Kidney (tissue), 14 donors: ENCODE measurements around the gene CFAP251. TPM values are rescaled to one million over a fixed set of nuclear protein-coding genes. Genes with fewer than 3 reads are reported as not detected.

ENCODE experiments used
- DNase-seq, 5 donors: peaks; one replicate each; pipeline ENCODE4 v3.0.0-alpha.2; 2013 to 2020
- FAIRE-seq: peaks from 2 replicates; lab custom pipeline; 2012; peaks lifted over from hg19 to GRCh38; lab: Jason Lieb, UNC
- H3K27ac ChIP-seq, 2 donors: one replicate each; pipeline ENCODE4 v1.7.0; 2013; ENCODE audit warnings: low read depth in 2 of 2, low read length in 2 of 2, inconsistent platforms in 1 of 2
- H3K27me3 ChIP-seq: one replicate; pipeline ENCODE4 v1.7.1; 2013; ENCODE audit warnings: low read length, inconsistent platforms; ENCODE audit not compliant: control insufficient read depth, insufficient read depth
- H3K36me3 ChIP-seq, 3 donors: one replicate each; pipeline versions ENCODE4 v1.7.0 to v1.7.1; 2013; ENCODE audit warnings: low read length in 3 of 3, control low read depth in 1 of 3, inconsistent platforms in 1 of 3; ENCODE audit not compliant: insufficient read depth in 3 of 3, control insufficient read depth in 2 of 3
- H3K4me1 ChIP-seq, 3 donors: one replicate each; pipeline versions ENCODE4 v1.7.0 to v1.7.1; 2013; ENCODE audit warnings: low read length in 3 of 3, inconsistent platforms in 1 of 3, low read depth in 1 of 3; ENCODE audit not compliant: control insufficient read depth in 2 of 3, insufficient read depth in 2 of 3
- H3K4me3 ChIP-seq, 3 donors: one replicate each; pipeline versions ENCODE4 v1.7.0 to v1.8.1; 2013; ENCODE audit warnings: low read length in 3 of 3, control low read depth in 1 of 3, inconsistent platforms in 1 of 3
- H3K9ac ChIP-seq, 3 donors: one replicate each; pipeline versions ENCODE4 v1.7.0 to v1.7.1; 2013; ENCODE audit warnings: low read length in 3 of 3, control low read depth in 1 of 3, inconsistent platforms in 1 of 3
- H3K9me3 ChIP-seq, 3 donors: one replicate each; pipeline versions ENCODE4 v1.7.0 to v1.7.1; 2013; ENCODE audit warnings: low read length in 3 of 3, control low read depth in 1 of 3, inconsistent platforms in 1 of 3; ENCODE audit not compliant: control insufficient read depth in 2 of 3, insufficient read depth in 1 of 3
- intact Hi-C: fragments of 100-400 bp; cut with DNase I; formaldehyde crosslinking; loops from one replicate; pipeline ENCODE4 v1.11.1; 2022
- polyA plus RNA-seq: library from polyadenylated mRNA; stranded (reverse); fragments of 350-450 nt; fragmentation: Illumina TruSeq; extraction: RNeasy Lipid Tissue Mini Kit (QIAGEN cat#74804); gene quantifications from one replicate; pipeline ENCODE4 v1.2.3, GENCODE V29; 2014; ENCODE audit warnings: low read depth, low replicate concordance; ENCODE audit not compliant: insufficient read depth
- total RNA-seq: library from RNA; stranded (reverse); fragmentation: NEBNext Ultra II Directional; extraction: Animal tissue kit (Norgen Biotek cat#: 25700); gene quantifications from one replicate; pipeline ENCODE4 v1.2.1, GENCODE V29; 2021
- TF ChIP-seq, protein P1 (sequence below): IDR thresholded peaks from 3 replicates; pipeline ENCODE4 v1.5.1; 2012; ENCODE audit warnings: mild to moderate bottlenecking, moderate library complexity, borderline replicate concordance; ENCODE audit not compliant: insufficient read depth; ENCODE audit errors: extremely low read depth
- donor health status: control.
- donor health status: control.
- donor health status: control.
- donor health status: control.
- donor health status: control.
- donor health status: DM: yes; HTN: yes; CAD: no.
- donor health status: Normal renal cell carcinoma (clear cell type).

CFAP251 gene
- total and polyA plus RNA-seq, 2 donors from 2014 or later: 2.9 to 10.8 TPM

DNA sequence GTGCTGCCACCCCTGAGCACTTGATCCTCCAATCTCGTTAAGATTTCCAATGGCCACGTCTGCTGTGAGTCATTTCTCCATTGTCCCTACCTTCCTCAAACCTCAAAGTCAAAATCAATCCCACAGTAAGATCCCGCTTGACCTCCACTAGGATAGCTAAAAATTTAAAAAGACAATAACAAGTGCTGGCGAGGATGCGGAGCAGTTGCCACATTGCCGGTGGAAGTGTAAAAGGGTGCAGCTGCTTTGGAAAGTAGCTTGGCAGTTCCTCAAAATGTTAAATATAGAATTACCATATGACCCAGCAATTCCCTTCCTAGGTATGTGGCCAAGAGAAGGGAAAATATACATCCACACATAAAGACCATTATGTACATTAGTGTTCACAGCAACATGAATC lies 93.8 kb downstream of the CFAP251 start:
- no peaks in the 10 kb centered on the region for H3K27me3 ChIP-seq
- H3K9me3 ChIP-seq: no peaks in the 10 kb centered on the region
- TF ChIP-seq, protein P1, sequence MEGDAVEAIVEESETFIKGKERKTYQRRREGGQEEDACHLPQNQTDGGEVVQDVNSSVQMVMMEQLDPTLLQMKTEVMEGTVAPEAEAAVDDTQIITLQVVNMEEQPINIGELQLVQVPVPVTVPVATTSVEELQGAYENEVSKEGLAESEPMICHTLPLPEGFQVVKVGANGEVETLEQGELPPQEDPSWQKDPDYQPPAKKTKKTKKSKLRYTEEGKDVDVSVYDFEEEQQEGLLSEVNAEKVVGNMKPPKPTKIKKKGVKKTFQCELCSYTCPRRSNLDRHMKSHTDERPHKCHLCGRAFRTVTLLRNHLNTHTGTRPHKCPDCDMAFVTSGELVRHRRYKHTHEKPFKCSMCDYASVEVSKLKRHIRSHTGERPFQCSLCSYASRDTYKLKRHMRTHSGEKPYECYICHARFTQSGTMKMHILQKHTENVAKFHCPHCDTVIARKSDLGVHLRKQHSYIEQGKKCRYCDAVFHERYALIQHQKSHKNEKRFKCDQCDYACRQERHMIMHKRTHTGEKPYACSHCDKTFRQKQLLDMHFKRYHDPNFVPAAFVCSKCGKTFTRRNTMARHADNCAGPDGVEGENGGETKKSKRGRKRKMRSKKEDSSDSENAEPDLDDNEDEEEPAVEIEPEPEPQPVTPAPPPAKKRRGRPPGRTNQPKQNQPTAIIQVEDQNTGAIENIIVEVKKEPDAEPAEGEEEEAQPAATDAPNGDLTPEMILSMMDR: no peak
- H3K36me3 ChIP-seq: no peaks in the 10 kb centered on the region
- FAIRE-seq: no peak
- peak in 1 of 5 donors; percentile 2 for DNase-seq
- intact Hi-C loops: no loop called here
- no peak overlapping the region for H3K9ac ChIP-seq
- no peaks in the 10 kb centered on the region for H3K4me1 ChIP-seq
- H3K27ac ChIP-seq: no peak overlapping the region
- H3K4me3 ChIP-seq: no peak overlapping the region

DNA sequence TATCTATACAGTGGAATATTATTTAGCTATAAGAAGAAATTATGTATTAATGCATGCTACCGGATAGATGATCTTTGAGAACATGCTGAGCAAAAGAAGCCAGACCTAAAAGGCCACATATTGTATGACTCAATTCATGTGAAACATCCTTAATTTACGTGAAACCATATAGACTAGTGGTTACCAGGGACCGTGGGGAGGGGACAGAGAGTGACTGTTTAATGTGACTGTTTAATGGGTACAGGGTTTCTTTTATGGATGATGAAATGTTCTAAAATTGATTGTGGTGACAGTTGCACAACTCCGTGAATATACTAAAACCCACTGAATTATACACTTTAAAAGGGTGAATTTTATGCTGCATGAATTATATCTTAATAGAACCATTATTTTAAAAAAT lies 94.7 kb downstream of the CFAP251 start:
- H3K4me3 ChIP-seq: no peak overlapping the region
- H3K4me1 ChIP-seq: no peaks in the 10 kb centered on the region
- H3K36me3 ChIP-seq: no peaks in the 10 kb centered on the region
- intact Hi-C loops: no loop called here
- no peak for DNase-seq
- H3K27ac ChIP-seq: no peak overlapping the region
- no peak for FAIRE-seq
- H3K27me3 ChIP-seq: no peaks in the 10 kb centered on the region
- TF ChIP-seq, protein P1: no peak
- H3K9me3 ChIP-seq: peaks cover 0 to 2% (median 0%) of the 10 kb centered on the region in 3 donors
- H3K9ac ChIP-seq: no peak overlapping the region

DNA sequence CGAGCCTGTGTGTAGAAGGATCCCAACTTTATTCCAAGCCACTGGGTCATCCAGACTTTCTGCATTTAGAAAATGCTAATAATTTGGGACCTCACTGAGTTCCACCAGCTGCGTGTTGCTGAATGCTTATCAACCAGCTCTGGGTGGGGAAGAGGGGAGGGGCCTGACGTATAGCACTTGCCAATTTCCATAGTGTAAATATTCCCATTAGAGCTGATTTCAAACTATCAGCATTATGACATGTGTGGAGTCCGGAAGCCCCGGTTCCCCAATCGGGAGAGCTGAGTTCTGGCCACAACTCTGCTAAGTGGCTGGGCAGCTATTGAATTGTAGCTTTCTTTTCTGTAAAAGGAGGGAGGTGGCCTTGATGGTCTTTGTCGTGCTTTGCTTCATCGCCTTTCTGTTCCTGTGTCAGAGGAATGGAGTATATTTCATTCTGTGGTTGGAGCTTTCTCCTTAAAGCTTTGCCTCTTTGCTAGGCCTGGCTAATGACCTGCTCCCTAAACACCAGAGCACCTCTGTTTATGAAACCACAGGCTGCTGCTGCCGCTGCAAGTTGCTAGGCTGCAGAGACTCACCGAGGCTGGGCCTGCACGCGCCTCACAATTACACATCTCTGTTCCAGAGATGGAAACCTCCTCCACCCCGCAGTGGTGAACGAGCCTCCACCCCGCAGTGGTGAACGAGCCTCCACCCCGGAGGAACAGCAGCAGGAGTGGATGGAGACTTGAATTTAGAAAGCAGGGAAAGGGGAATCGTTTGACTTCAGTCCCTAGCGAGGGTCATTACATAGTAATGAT lies 95.6 kb downstream of the CFAP251 start:
- no peak for FAIRE-seq
- no peaks in the 10 kb centered on the region for H3K4me1 ChIP-seq

More for the DNA sequence above, 95.6 kb downstream of the CFAP251 start:
- TF ChIP-seq, protein P1: no peak
- intact Hi-C loops: no loop called here
- no peaks in the 10 kb centered on the region for H3K27me3 ChIP-seq
- H3K9me3 ChIP-seq: peaks cover 0 to 8% (median 0%) of the 10 kb centered on the region in 3 donors
- DNase-seq: no peak
- no peak overlapping the region for H3K27ac ChIP-seq
- H3K9ac ChIP-seq: no peak overlapping the region
- no peak overlapping the region for H3K4me3 ChIP-seq
- H3K36me3 ChIP-seq: no peaks in the 10 kb centered on the region
